ENCODE results near the gene IRAK3.

DNA sequence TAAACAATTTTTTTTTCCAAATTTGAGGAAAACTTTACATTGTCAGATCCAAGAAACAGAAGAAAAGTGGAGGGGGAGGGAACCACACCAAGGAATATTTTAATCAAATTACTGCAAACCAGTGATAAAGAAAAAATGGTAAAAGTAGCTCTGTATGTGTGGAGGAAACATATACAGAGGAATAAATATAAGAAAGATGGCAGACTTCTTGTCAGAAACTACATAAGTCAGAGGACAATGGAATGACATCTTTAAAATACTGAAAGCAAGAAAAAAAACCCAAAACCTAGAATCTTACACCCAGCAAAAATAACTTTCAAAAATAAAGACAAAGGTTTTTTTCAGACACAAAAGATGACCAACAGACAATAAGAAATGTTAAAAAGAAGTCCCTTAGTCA is 48.3 kb upstream of the IRAK3 start:
- TF ChIP-seq, protein P1, sequence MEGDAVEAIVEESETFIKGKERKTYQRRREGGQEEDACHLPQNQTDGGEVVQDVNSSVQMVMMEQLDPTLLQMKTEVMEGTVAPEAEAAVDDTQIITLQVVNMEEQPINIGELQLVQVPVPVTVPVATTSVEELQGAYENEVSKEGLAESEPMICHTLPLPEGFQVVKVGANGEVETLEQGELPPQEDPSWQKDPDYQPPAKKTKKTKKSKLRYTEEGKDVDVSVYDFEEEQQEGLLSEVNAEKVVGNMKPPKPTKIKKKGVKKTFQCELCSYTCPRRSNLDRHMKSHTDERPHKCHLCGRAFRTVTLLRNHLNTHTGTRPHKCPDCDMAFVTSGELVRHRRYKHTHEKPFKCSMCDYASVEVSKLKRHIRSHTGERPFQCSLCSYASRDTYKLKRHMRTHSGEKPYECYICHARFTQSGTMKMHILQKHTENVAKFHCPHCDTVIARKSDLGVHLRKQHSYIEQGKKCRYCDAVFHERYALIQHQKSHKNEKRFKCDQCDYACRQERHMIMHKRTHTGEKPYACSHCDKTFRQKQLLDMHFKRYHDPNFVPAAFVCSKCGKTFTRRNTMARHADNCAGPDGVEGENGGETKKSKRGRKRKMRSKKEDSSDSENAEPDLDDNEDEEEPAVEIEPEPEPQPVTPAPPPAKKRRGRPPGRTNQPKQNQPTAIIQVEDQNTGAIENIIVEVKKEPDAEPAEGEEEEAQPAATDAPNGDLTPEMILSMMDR (IDR thresholded peaks at IDR 0.05; ENCODE audit: borderline replicate concordance, extremely low read depth, low read length, poor library complexity, severe bottlenecking): no peak
- no peak for TF ChIP-seq EZH2 (IDR thresholded peaks at IDR 0.05; ENCODE audit: borderline replicate concordance, low read depth, low read length, severe bottlenecking)
